ENCODE data around the gene PRR12. TPM values are rescaled to one million over a fixed set of nuclear protein-coding genes. Genes with fewer than 3 reads are reported as not detected.
A peak's percentile ranks its signal among the peaks of the same experiment; 100 is the strongest.

PRR12 gene
- total RNA-seq, 4 donors from 2014 or later = 19.6 to 53.1 (median 24.5) TPM

DNA sequence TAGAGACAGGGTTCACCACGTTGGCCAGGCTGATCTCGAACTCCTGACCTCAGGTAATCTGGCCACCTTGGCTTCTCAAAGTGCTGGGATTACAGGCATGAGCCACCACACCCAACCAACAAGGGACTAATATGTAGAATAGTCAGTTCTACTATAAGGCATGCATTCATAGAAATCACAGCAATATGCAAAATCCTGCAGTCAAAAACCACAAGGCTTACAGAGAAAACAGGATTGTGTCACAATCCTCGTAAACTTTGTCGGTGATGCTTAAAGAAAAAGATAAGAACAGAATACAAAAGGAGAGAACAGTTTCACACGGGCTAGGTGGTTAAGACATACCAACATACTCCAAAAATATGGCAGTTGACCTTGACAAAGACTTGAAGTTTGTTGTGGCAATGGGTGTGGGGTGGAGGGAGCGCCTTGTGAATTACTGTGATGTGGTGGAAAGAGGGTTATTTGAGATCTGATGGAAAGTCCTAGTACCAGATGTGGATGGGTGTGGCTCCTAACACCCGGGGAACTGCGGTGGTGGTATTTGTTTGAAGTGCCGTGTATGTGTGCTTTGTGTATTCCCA lies 23.0 kb upstream of the PRR12 start:
- TF ChIP-seq, protein P1, sequence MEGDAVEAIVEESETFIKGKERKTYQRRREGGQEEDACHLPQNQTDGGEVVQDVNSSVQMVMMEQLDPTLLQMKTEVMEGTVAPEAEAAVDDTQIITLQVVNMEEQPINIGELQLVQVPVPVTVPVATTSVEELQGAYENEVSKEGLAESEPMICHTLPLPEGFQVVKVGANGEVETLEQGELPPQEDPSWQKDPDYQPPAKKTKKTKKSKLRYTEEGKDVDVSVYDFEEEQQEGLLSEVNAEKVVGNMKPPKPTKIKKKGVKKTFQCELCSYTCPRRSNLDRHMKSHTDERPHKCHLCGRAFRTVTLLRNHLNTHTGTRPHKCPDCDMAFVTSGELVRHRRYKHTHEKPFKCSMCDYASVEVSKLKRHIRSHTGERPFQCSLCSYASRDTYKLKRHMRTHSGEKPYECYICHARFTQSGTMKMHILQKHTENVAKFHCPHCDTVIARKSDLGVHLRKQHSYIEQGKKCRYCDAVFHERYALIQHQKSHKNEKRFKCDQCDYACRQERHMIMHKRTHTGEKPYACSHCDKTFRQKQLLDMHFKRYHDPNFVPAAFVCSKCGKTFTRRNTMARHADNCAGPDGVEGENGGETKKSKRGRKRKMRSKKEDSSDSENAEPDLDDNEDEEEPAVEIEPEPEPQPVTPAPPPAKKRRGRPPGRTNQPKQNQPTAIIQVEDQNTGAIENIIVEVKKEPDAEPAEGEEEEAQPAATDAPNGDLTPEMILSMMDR (IDR thresholded peaks at IDR 0.05) = no peak
- no peak overlapping the region for H3K4me3 ChIP-seq (ENCODE audit: low read depth, poor library complexity, severe bottlenecking)
- WGBS, 2 donors = 38 to 41% methylated on average over 9 of the region's 9 CpGs
- intact Hi-C loops (cut with DNase I; ENCODE audit: low total_unique reads) = no loop called here
- no peak for DNase-seq (ENCODE audit: low spot score in 2 of 2)

DNA sequence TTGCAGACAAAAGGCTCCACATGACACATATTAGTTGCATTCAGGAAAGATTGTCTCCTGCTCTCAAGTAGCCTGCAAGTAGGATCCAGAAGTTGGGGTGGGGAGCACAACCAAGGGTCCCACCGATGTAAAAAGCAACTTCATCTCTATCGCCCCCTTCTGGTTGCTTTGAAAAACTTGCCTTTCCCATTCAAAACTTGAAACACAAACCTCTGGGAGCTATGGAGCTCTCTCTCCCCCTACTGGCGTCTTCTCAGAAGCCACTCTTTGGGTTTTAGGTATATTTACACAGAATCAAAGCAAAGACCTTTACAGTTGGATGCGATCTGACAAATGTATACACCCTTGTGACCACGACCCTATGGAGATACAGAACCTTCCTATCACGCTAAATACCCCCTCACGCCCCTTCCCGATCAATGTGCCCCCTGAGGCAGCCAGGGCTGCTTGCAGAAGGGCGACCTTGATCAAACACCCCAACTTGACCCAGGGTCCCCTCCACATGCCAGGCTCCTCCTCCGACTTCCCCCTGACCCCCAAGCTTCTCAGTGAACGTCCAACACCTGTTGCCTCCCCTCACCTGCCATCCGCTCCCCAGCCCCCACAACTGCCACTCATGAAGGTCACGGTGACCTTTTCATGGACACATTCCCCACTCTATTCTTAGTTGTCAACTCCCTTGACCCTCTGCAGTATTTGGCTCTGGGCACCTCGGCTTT lies 20.7 kb upstream of the PRR12 start:
- no peak for DNase-seq (ENCODE audit: low spot score in 2 of 2)
- no peak overlapping the region for H3K4me3 ChIP-seq (ENCODE audit: low read depth, poor library complexity, severe bottlenecking)
- intact Hi-C loops (cut with DNase I; ENCODE audit: low total_unique reads) = loop anchor here (10.0 kb wide), 1 partner anchor 95 kb away; the partner anchor contains the start of genes BCL2L12 and IRF3
- WGBS, 2 donors = 31 to 37% methylated on average over 14 of the region's 14 CpGs
- TF ChIP-seq POLR2A (IDR thresholded peaks at IDR 0.05) = no peak
- TF ChIP-seq, protein P1 (IDR thresholded peaks at IDR 0.05) = peak in 1 of 3 donors; percentile 91

DNA sequence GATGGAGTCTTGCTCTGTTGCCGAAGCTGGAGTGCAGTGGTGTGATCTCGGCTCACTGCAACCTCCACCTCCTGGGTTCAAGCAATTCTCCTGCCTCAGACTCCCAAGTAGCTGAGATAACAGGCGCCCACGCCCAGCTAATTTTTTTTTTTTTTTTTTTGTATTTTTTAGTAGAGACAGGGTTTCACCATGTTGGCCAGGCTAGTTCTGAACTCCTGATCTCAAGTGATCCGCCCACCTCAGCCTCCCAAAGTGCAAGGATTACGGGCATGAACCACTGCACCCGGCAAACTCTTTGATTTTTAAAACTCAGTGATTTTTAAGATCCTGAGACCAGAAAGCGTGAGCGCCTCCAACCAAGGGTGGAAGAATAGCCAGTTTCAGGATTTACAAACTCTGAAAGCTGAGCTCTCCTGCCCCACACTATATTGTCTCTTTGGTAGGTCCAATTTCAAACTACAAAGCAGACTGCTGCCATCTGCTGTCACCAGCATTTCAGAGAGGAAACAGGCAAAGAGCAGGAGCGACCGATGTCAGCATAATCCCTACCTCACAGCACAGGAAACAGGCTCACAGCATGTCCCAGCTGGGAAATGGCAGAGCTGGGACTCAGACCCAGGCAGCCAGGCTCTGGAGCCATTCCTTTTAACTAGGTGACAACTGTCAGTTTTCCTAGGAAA lies 19.8 kb upstream of the PRR12 start:
- DNase-seq (ENCODE audit: low spot score in 2 of 2) = no peak
- intact Hi-C loops (cut with DNase I; ENCODE audit: low total_unique reads) = loop anchor here (10.0 kb wide), 1 partner anchor 94 kb away; the partner anchor contains the start of genes BCL2L12 and IRF3
- WGBS, 2 donors = 72 to 75% methylated on average over 11 of the region's 11 CpGs
- no peak for TF ChIP-seq POLR2A (IDR thresholded peaks at IDR 0.05)
- no peak overlapping the region for H3K4me3 ChIP-seq (ENCODE audit: low read depth, poor library complexity, severe bottlenecking)

DNA sequence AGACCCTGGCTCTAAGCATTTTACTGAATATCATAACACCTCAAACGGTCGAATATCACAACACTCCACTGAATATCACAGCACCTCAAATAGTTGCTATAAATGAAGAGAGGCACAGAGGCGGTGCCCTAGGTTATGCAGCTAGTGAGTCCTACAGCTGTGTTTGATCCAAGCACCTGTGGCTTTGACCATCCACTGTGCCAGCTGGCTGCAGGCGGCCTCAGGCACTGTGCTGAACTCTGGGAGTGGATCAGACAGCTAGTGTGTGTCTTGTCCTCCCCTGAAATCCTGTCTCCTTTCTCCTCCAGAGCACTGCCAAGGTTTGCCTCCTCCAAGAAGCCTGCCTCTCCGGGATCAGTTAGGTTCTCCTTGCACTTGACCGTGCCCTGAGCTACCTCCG lies 18.0 kb upstream of the PRR12 start:
- TF ChIP-seq POLR2A (IDR thresholded peaks at IDR 0.05) = no peak
- TF ChIP-seq, protein P1 (IDR thresholded peaks at IDR 0.05) = no peak
- intact Hi-C loops (cut with DNase I; ENCODE audit: low total_unique reads) = loop anchor here (10.0 kb wide), 1 partner anchor 92 kb away; the partner anchor contains the start of genes BCL2L12 and IRF3
- no peak overlapping the region for H3K4me3 ChIP-seq (ENCODE audit: low read depth, poor library complexity, severe bottlenecking)
- 87 to 91% methylated on average over 7 of the region's 7 CpGs for WGBS, 2 donors
- DNase-seq (ENCODE audit: low spot score in 2 of 2) = no peak

DNA sequence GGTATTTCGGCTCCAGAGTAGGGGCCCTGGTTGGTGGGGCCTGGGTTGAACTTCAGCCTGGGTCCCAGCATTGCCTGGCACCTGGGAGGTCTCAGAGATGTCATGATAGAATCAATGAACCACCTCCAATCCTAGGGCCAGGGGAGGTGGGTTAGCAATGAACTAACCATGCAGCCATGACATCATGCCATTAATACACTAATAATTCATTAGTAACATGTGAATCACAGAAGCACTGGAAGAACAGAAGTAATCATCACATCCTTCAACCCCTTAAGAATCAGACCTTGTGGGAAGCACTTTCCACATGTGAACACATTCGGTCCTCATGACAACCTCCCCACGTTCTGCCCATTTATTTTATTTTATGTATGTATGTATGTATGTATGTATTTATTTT lies 17.6 kb upstream of the PRR12 start:
- TF ChIP-seq POLR2A (IDR thresholded peaks at IDR 0.05) = no peak
- TF ChIP-seq, protein P1 (IDR thresholded peaks at IDR 0.05) = no peak
- intact Hi-C loops (cut with DNase I; ENCODE audit: low total_unique reads) = loop anchor here (10.0 kb wide), 1 partner anchor 91 kb away; the partner anchor contains the start of genes BCL2L12 and IRF3
- no peak overlapping the region for H3K4me3 ChIP-seq (ENCODE audit: low read depth, poor library complexity, severe bottlenecking)
- WGBS, 2 donors = 78% methylated on average over 3 of the region's 3 CpGs
- DNase-seq (ENCODE audit: low spot score in 2 of 2) = no peak

DNA sequence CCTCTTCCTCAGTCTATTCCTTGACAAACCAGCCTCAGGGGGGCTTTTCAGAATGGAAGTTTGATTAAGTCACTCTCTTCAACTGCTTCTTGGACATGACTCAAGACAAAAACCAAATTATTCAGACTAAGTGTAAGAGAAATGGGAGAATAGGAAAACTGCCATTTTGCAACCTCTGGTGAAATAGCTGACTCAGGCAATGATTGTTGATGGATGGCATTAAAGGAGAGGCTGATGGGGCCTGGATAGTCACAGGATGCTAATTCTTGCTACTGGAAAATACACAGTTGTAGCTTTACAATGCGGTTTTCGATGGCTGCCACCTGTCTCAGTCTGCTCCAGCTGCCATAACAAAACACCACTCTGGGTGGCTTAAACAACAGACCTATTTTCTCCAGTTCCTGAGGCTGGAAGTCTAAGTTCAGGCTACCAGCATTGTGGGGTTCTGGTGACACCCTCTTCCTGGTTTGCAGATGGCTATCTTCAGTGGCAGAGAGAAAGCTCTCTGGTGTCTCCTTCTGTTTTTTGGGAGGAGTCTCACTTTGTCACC lies 16.7 kb upstream of the PRR12 start:
- WGBS, 2 donors = 84 to 92% methylated on average over 2 of the region's 2 CpGs
- no peak overlapping the region for H3K4me3 ChIP-seq (ENCODE audit: low read depth, poor library complexity, severe bottlenecking)
- no peak for DNase-seq (ENCODE audit: low spot score in 2 of 2)
- no peak for TF ChIP-seq POLR2A (IDR thresholded peaks at IDR 0.05)
- TF ChIP-seq, protein P1 (IDR thresholded peaks at IDR 0.05) = no peak
- intact Hi-C loops (cut with DNase I; ENCODE audit: low total_unique reads) = loop anchor here (10.0 kb wide), 1 partner anchor 91 kb away; the partner anchor contains the start of genes BCL2L12 and IRF3
